HG03103 (cell line): ENCODE measurements around the gene TMEM19.

Source experiments
- ATAC-seq: cut with Tn5 transposase; IDR thresholded peaks from one replicate; pipeline ENCODE4 v1.9.1; 2021; ENCODE audit warnings: low read depth; ENCODE audit not compliant: unreplicated experiment

TMEM19 gene

GRCh38 chr12:71708658-71709057 is 22.8 kb downstream of the TMEM19 start:
- ATAC-seq: no peak

GRCh38 chr12:71710276-71711125 is 24.6 kb downstream of the TMEM19 start:
- ATAC-seq: no peak

GRCh38 chr12:71718611-71719010 is 32.7 kb downstream of the TMEM19 start:
- no peak for ATAC-seq

- no peak for ATAC-seq
Measured at GRCh38 chr12:71719647-71720370, 33.9 kb downstream of the TMEM19 start.

GRCh38 chr12:71721783-71722505 is 36.1 kb downstream of the TMEM19 start:
- ATAC-seq: no peak

GRCh38 chr12:71725011-71725410 is 39.1 kb downstream of the TMEM19 start:
- ATAC-seq: no peak

GRCh38 chr12:71726548-71726947 is 40.7 kb downstream of the TMEM19 start:
- no peak for ATAC-seq

GRCh38 chr12:71727958-71728357 is 42.1 kb downstream of the TMEM19 start:
- no peak for ATAC-seq

- ATAC-seq: no peak
Measured at GRCh38 chr12:71730936-71731335, 45.1 kb downstream of the TMEM19 start.

- ATAC-seq: no peak
Measured at GRCh38 chr12:71731439-71732356, 45.8 kb downstream of the TMEM19 start.

GRCh38 chr12:71732357-71732712 is 46.5 kb downstream of the TMEM19 start:
- no peak for ATAC-seq

GRCh38 chr12:71737197-71737596 is 51.3 kb downstream of the TMEM19 start:
- no peak for ATAC-seq

GRCh38 chr12:71742998-71743397 is 57.1 kb downstream of the TMEM19 start:
- no peak for ATAC-seq

GRCh38 chr12:71744522-71745300 is 58.8 kb downstream of the TMEM19 start:
- no peak for ATAC-seq

GRCh38 chr12:71746974-71747611 is 61.2 kb downstream of the TMEM19 start:
- ATAC-seq: peak; percentile 92

- ATAC-seq: no peak
Measured at GRCh38 chr12:71748081-71748850, 62.4 kb downstream of the TMEM19 start.

- ATAC-seq: no peak
Measured at GRCh38 chr12:71749666-71750065, 63.8 kb downstream of the TMEM19 start.

- no peak for ATAC-seq
Measured at GRCh38 chr12:71752891-71753290, 67.0 kb downstream of the TMEM19 start.
